Mucosa of rectum (tissue), 2 donors: ENCODE results near the gene RIPOR3.

ENCODE experiments used
- H3K27ac ChIP-seq, 2 donors: one replicate each; pipeline ENCODE4 v1.7.0; 2013; ENCODE audit warnings: inconsistent platforms in 2 of 2, low read depth in 2 of 2, low read length in 2 of 2
- H3K27me3 ChIP-seq, 2 donors: one replicate each; pipeline ENCODE4 v1.7.0; 2013; ENCODE audit warnings: low read length in 2 of 2; ENCODE audit not compliant: control insufficient read depth in 2 of 2, insufficient read depth in 2 of 2
- H3K36me3 ChIP-seq, 2 donors: one replicate each; pipeline ENCODE4 v1.7.0; 2013; ENCODE audit warnings: low read length in 2 of 2; ENCODE audit not compliant: control insufficient read depth in 2 of 2, insufficient read depth in 2 of 2
- H3K4me1 ChIP-seq, 2 donors: one replicate each; pipeline ENCODE4 v1.7.0; 2013; ENCODE audit warnings: low read length in 2 of 2, mild to moderate bottlenecking in 1 of 2; ENCODE audit not compliant: control insufficient read depth in 2 of 2, insufficient read depth in 2 of 2
- H3K4me3 ChIP-seq, 2 donors: one replicate each; pipeline ENCODE4 v1.7.0; 2013; ENCODE audit warnings: low read length in 2 of 2
- H3K9ac ChIP-seq, 2 donors: one replicate each; pipeline ENCODE4 v1.7.0; 2013; ENCODE audit warnings: low read length in 2 of 2, low read depth in 1 of 2, mild to moderate bottlenecking in 1 of 2
- H3K9me3 ChIP-seq, 2 donors: one replicate each; pipeline ENCODE4 v1.7.0; 2013; ENCODE audit warnings: low read length in 2 of 2; ENCODE audit not compliant: control insufficient read depth in 2 of 2
- donor health status: healthy.
- donor health status: Normal muscosa, but diverticular disease.

The RIPOR3 gene

DNA sequence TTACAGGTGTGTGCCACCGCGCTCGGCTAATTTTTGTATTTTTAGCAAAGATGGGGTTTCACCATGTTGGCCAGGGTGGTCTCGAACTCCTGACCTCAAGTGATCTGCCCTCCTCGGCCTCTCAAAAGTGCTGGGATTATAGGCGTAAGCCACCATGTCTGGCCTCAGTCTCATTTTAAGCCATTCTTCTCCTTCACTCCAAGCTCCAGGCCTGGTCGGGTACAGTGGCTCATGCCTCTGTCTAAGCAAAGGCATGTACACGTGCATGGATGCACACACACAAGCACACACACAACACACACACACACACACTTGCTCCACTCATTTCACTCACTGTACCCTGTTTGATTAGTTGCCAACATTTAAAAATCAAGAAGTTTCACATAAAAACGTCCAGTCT, 32.3 kb upstream of the RIPOR3 start:
- Histone ChIP-seq H3K4me1 (peaks cover 2 to 6% of the 10 kb centered on the region in 2 donors), H3K36me3 (no peaks in the 10 kb centered on the region), H3K9me3 (no peaks in the 10 kb centered on the region), H3K27ac (no peak overlapping the region), H3K4me3 (no peak overlapping the region), H3K9ac (no peak overlapping the region), H3K27me3 (no peaks in the 10 kb centered on the region)

DNA sequence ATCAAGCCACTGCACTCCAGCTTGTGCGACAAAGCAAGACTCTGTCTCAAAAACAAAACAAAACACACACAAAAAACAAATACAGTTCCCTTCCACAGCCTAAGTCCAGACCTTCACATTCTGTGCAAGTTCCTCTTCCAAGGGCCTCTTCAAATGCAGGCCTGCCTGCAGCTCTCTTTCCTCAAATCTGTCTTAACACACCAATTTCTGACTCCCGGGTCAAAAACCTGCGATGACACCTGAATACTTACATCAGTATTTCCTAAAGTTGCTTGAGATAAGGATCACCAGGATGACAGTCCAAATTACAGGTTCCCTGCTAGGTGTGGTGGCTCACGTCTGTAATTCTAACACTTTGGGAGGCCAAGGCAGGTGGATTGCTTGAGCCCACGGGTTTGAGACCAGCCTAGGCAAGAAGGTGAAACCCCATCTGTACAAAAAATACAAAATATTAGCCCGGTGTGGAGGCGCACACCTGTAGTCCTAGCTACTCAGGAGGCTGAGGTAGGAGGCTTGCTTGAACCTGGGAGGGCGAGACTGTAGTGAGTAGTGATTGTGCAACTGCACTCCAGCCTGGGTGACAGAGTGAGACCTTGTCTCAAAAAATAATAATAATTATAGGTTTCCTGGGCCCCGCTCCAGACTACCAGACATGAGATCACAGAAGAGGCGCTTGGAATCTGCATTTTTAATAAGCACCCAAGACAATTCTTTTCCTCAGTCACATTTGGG, 31.2 kb upstream of the RIPOR3 start:
- Histone ChIP-seq H3K4me1 (no peaks in the 10 kb centered on the region), H3K4me3 (no peak overlapping the region), H3K36me3 (no peaks in the 10 kb centered on the region), H3K27ac (no peak overlapping the region), H3K9ac (no peak overlapping the region), H3K27me3 (no peaks in the 10 kb centered on the region), H3K9me3 (no peaks in the 10 kb centered on the region)

DNA sequence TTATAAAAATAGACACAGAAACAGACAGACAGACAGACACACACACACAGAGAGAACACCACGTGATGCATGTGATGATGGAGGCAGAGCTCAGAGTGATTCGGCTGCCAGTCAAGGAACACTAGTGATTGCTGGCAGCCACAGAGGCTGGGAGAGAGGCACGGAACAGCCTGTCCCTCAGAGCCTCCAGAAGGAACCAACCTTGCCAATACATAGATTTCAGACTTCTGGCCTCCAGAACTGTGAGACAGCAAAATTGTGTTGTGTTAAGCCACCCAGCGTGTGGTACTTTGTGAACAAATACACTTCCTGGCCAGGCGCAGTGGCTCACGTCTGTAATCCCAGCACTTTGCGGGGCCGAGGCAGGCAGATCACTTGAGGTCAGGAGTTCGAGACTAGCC, 30.5 kb upstream of the RIPOR3 start:
- Histone ChIP-seq H3K27ac (no peak overlapping the region), H3K36me3 (no peaks in the 10 kb centered on the region), H3K27me3 (no peaks in the 10 kb centered on the region), H3K9ac (no peak overlapping the region), H3K4me1 (no peaks in the 10 kb centered on the region), H3K9me3 (no peaks in the 10 kb centered on the region), H3K4me3 (no peak overlapping the region)

DNA sequence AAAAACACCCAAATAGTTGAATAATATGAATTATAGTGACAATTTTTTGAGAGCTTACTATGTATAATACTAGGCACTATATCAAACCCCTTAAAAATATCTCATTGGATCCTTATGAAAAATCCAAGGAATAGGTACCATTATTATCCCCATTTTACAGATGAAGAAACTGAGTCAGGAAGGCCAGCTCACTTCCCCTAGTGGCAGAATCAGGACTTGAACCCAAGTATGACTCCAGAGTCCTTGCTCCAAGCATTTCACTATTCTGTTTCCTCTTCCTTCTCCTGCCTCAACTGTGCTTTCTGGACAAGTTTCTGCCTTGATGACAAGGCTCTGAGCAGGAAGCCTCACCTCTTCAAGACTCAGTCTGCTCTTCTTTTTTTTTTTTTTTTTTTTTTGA, 29.2 kb upstream of the RIPOR3 start:
- Histone ChIP-seq H3K4me3 (no peak overlapping the region), H3K27me3 (no peaks in the 10 kb centered on the region), H3K36me3 (no peaks in the 10 kb centered on the region), H3K4me1 (no peaks in the 10 kb centered on the region), H3K9ac (no peak overlapping the region), H3K9me3 (no peaks in the 10 kb centered on the region), H3K27ac (no peak overlapping the region)

- H3K9ac ChIP-seq: no peak overlapping the region
- no peaks in the 10 kb centered on the region for H3K27me3 ChIP-seq
- H3K27ac ChIP-seq: no peak overlapping the region
- no peaks in the 10 kb centered on the region for H3K36me3 ChIP-seq
- no peaks in the 10 kb centered on the region for H3K4me1 ChIP-seq
- no peak overlapping the region for H3K4me3 ChIP-seq
- no peaks in the 10 kb centered on the region for H3K9me3 ChIP-seq
Observed at GRCh38 chr20:50720026-50720425, 28.7 kb upstream of the RIPOR3 start.

- Histone ChIP-seq H3K36me3 (no peaks in the 10 kb centered on the region), H3K9me3 (no peaks in the 10 kb centered on the region), H3K4me1 (no peaks in the 10 kb centered on the region), H3K9ac (no peak overlapping the region), H3K27me3 (no peaks in the 10 kb centered on the region), H3K27ac (no peak overlapping the region), H3K4me3 (no peak overlapping the region)
Observed at GRCh38 chr20:50719328-50719727, 28.0 kb upstream of the RIPOR3 start.

GRCh38 chr20:50717974-50718761, 26.8 kb upstream of the RIPOR3 start:
- Histone ChIP-seq H3K4me1 (no peaks in the 10 kb centered on the region), H3K36me3 (no peaks in the 10 kb centered on the region), H3K9ac (no peak overlapping the region), H3K27me3 (no peaks in the 10 kb centered on the region), H3K9me3 (no peaks in the 10 kb centered on the region), H3K4me3 (no peak overlapping the region), H3K27ac (no peak overlapping the region)

GRCh38 chr20:50717312-50717711, 26.0 kb upstream of the RIPOR3 start:
- Histone ChIP-seq H3K36me3 (no peaks in the 10 kb centered on the region), H3K4me3 (no peak overlapping the region), H3K27me3 (no peaks in the 10 kb centered on the region), H3K4me1 (no peaks in the 10 kb centered on the region), H3K9ac (no peak overlapping the region), H3K9me3 (no peaks in the 10 kb centered on the region), H3K27ac (no peak overlapping the region)

- Histone ChIP-seq H3K27me3 (no peaks in the 10 kb centered on the region), H3K4me1 (no peaks in the 10 kb centered on the region), H3K36me3 (no peaks in the 10 kb centered on the region), H3K4me3 (no peak overlapping the region), H3K9me3 (no peaks in the 10 kb centered on the region), H3K27ac (no peak overlapping the region), H3K9ac (no peak overlapping the region)
Observed at GRCh38 chr20:50716518-50716917, 25.2 kb upstream of the RIPOR3 start.

DNA sequence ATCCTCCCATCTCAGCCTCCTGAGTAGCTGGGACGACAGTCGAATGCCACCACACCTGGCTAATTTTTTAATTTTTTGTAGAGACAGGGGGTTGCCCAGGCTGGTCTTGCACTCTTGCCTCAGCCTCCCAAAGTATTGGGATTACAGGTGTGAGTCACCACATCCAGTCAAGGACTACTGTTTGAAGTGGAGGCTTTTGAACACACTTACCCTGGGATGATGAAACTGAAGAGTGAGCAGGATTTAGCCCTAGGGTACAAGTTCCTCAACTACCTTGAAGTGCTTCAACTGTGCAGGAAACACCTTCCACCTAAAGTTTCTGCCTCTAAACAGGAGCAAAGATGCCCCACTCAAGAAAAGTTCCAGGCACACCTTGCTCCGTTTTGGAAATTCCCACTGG, 24.4 kb upstream of the RIPOR3 start:
- Histone ChIP-seq H3K36me3 (no peaks in the 10 kb centered on the region), H3K27ac (no peak overlapping the region), H3K27me3 (no peaks in the 10 kb centered on the region), H3K4me1 (no peaks in the 10 kb centered on the region), H3K4me3 (no peak overlapping the region), H3K9me3 (no peaks in the 10 kb centered on the region), H3K9ac (no peak overlapping the region)
